Ovary (tissue), 9 donors: Measurements from ENCODE around the gene ABHD6. TPM values are rescaled to one million over a fixed set of nuclear protein-coding genes. Genes with fewer than 3 reads are reported as not detected.

Experiments
- DNase-seq, 5 donors: peaks; one replicate each; pipeline ENCODE4 v3.0.0-alpha.2; 2019 to 2020
- H3K27ac ChIP-seq, 2 donors: fragments of 200-600 bp; one replicate each; pipeline versions ENCODE4 v1.5.1 to v1.8.0; 2019 to 2022
- H3K27me3 ChIP-seq: fragments of 200-600 bp; one replicate; pipeline ENCODE4 v1.8.0; 2022
- H3K36me3 ChIP-seq: fragments of 200-600 bp; sonication (generic); one replicate; pipeline ENCODE4 v1.5.1; 2019
- H3K4me1 ChIP-seq: one replicate; pipeline ENCODE4 v1.8.1; 2013; ENCODE audit warnings: mild to moderate bottlenecking, moderate library complexity; ENCODE audit not compliant: insufficient read depth
- H3K4me3 ChIP-seq: fragments of 200-600 bp; sonication (generic); one replicate; pipeline ENCODE4 v1.5.1; 2017
- H3K9me3 ChIP-seq, 2 donors: fragments of 200-600 bp in 1 of 2; sonication (generic) in 1 of 2; one replicate each; pipeline versions ENCODE4 v1.5.1 to v1.8.1; 2013 to 2019; ENCODE audit warnings: mild to moderate bottlenecking in 1 of 2, moderate library complexity in 1 of 2
- EP300 ChIP-seq: sonication (generic); formaldehyde crosslinking; IDR thresholded peaks from one replicate; pipeline ENCODE4 v1.6.1; 2017; ENCODE audit warnings: antibody characterized with exemption
- POLR2A ChIP-seq: fragments of 450-650 bp; IDR thresholded peaks from one replicate; pipeline ENCODE4 v1.6.1; 2017; ENCODE audit warnings: antibody characterized with exemption, mild to moderate bottlenecking, moderate library complexity
- WGBS, 3 donors: extraction: QIAGEN DNeasy Blood & Tissue Kit in 1 of 3; methylation state at CpG; one replicate each; pipeline versions ENCODE4 v1.1.5 to v1.1.7; 2013 to 2017; 5-methylcytosine and 5-hydroxymethylcytosine counted together
- intact Hi-C, 4 donors: fragments of 100-400 bp; cut with DNase I; formaldehyde crosslinking; loops; one replicate each; pipeline versions ENCODE4 v1.11.0 to v1.15.1; 2022 to 2023
- polyA plus RNA-seq, 2 donors: library from polyadenylated mRNA; stranded (reverse); fragments of 200-250 nt in 1 of 2; fragments of 350-450 nt in 1 of 2; fragmentation: Illumina TruSeq in 1 of 2; extraction: RNeasy Lipid Tissue Mini Kit (QIAGEN cat#74804) in 1 of 2; gene quantifications; one replicate each; pipeline ENCODE4 v1.2.3, GENCODE V29; 2013 to 2014
- total RNA-seq, 7 donors: library from RNA; depleted of rRNA in 2 of 7; stranded (reverse); fragments of >200 nt in 2 of 7; fragmentation: NEBNext Ultra II Directional in 3 of 7; extraction: Animal tissue kit (Norgen Biotek cat#: 25700) in 3 of 7; gene quantifications; one replicate each; pipeline versions ENCODE4 v1.1.0 to v1.2.4, GENCODE V29; 2016 to 2023
- TF ChIP-seq, protein P1 (sequence below), 3 donors: fragments of 450-650 bp in 2 of 3; fragments of 200-600 bp in 1 of 3; IDR thresholded peaks; one replicate each; pipeline versions ENCODE4 v1.5.1 to v1.8.0; 2016 to 2022; ENCODE audit warnings: antibody characterized with exemption in 3 of 3, mild to moderate bottlenecking in 1 of 3
- donor health status: DM: no; HTN: no; CAD: no; lungs with moderate emphysema.
- donor health status: DM: no; HTN: no; CAD: no.
- donor health status: Bipolar disorder and iron deficiency.
- donor health status: DM: yes; HTN: yes; CAD: no.
- donor health status: DM: no; HTN: no; CAD: no.
- donor health status: DM: yes; HTN: yes; CAD: no.

Gene ABHD6
- total and polyA plus RNA-seq, 9 donors: 4.8 to 36.6 (median 10.5) TPM

DNA sequence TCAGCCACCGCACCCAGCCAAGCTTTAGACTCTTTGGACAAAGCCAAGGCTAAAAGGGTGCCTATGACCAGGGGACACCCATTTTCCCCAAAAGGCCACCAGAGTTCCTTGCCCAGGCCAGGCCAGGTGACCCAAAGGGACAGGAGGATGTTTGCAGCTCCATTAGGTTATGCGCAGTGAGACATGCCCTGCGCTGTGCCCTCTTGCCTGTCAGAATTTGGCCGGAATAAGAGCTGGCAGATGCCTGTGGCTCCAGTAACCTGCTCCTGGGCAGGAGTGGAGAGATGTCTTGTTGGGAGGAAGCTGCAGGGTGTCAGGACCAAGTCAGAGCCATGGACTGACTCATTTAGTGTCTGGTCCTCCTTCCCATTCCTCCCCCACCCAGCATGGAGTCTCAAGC, 47.3 kb upstream of the ABHD6 start:
- WGBS, 3 donors: 88 to 98% (median 98%) methylated on average over 4 of the region's 4 CpGs
- Histone ChIP-seq H3K4me1 (no peaks in the 10 kb centered on the region), H3K4me3 (no peak overlapping the region), H3K27me3 (no peaks in the 10 kb centered on the region), H3K36me3 (no peaks in the 10 kb centered on the region), H3K9me3 (no peaks in the 10 kb centered on the region), H3K27ac (no peak overlapping the region)
- no peak for DNase-seq
- TF ChIP-seq, protein P1, sequence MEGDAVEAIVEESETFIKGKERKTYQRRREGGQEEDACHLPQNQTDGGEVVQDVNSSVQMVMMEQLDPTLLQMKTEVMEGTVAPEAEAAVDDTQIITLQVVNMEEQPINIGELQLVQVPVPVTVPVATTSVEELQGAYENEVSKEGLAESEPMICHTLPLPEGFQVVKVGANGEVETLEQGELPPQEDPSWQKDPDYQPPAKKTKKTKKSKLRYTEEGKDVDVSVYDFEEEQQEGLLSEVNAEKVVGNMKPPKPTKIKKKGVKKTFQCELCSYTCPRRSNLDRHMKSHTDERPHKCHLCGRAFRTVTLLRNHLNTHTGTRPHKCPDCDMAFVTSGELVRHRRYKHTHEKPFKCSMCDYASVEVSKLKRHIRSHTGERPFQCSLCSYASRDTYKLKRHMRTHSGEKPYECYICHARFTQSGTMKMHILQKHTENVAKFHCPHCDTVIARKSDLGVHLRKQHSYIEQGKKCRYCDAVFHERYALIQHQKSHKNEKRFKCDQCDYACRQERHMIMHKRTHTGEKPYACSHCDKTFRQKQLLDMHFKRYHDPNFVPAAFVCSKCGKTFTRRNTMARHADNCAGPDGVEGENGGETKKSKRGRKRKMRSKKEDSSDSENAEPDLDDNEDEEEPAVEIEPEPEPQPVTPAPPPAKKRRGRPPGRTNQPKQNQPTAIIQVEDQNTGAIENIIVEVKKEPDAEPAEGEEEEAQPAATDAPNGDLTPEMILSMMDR (IDR thresholded peaks at IDR 0.05): no peak
- no peak for TF ChIP-seq POLR2A
- TF ChIP-seq EP300: no peak
- intact Hi-C loops: loop anchor here in 1 of 4 donors (10.0 kb wide), 1 partner anchor 345 kb away; the partner anchor contains the start of gene ACOX2

DNA sequence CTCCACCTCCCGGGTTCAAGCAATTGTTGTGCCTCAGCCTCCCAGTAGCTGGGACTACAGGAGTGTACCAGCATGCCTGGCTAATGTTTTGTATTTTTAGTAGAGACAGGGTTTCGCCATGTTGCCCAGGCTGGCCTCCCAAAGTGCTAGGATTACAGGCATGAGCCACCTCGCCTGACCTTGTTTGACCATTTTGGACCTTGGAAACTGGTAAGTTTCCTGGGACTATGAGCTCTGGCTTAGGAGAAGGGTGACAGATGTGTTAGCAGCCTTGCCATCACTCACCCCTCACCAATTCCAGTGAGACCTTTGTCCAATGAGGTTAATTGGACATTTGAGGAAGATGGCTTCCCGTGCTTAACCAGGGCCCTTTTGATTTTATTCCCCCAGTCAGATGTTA, 46.7 kb upstream of the ABHD6 start:
- 92 to 96% (median 96%) methylated on average over 4 of the region's 4 CpGs for WGBS, 3 donors
- Histone ChIP-seq H3K4me3 (no peak overlapping the region), H3K36me3 (no peaks in the 10 kb centered on the region), H3K4me1 (no peaks in the 10 kb centered on the region), H3K9me3 (no peaks in the 10 kb centered on the region), H3K27ac (no peak overlapping the region), H3K27me3 (no peaks in the 10 kb centered on the region)
- intact Hi-C loops: loop anchor here in 1 of 4 donors (10.0 kb wide), 1 partner anchor 344 kb away; the partner anchor contains the start of gene ACOX2
- DNase-seq: no peak
- TF ChIP-seq EP300 (no peak), POLR2A (no peak)
- TF ChIP-seq, protein P1 (IDR thresholded peaks at IDR 0.05): no peak

DNA sequence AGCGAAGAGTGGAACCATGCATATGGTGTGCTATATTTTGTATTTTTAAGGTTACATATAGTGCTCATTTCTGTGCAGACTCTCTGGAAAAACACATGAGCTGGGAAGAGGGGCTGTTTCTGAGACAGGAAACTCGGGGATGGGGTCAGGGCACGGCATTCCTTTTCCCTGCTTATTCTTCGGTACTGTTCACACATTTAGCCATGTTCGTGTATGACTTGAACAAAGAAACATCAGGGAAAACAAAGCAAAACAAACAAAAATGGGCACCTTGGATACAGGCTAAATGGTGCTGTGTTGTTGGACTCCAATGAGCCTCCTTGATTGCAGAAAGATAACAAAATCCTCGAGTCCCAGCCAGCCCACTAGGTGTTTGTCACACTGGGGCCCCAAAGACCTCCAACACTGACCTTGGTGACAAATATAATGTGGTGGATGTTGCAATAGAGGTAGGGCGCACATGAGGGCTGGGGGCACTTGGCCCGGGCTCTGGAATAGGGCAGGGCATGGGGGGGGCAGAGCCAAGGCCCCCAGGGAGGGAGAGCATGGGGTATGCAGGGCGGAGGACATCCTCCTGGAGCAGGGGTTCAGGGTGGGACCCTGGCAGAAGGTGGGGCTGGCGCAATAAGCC, 46.1 kb upstream of the ABHD6 start:
- DNase-seq: no peak
- no peak for TF ChIP-seq POLR2A
- TF ChIP-seq, protein P1 (IDR thresholded peaks at IDR 0.05): no peak
- no peak for TF ChIP-seq EP300
- H3K4me3 ChIP-seq: no peak overlapping the region
- no peak overlapping the region for H3K27ac ChIP-seq
- no peaks in the 10 kb centered on the region for H3K9me3 ChIP-seq
- H3K36me3 ChIP-seq: no peaks in the 10 kb centered on the region
- H3K4me1 ChIP-seq: no peaks in the 10 kb centered on the region
- 68 to 75% (median 70%) methylated on average over 10 of the region's 10 CpGs for WGBS, 3 donors
- no peaks in the 10 kb centered on the region for H3K27me3 ChIP-seq
- intact Hi-C loops: loop anchor here in 1 of 4 donors (10.0 kb wide), 1 partner anchor 343 kb away; the partner anchor contains the start of gene ACOX2

DNA sequence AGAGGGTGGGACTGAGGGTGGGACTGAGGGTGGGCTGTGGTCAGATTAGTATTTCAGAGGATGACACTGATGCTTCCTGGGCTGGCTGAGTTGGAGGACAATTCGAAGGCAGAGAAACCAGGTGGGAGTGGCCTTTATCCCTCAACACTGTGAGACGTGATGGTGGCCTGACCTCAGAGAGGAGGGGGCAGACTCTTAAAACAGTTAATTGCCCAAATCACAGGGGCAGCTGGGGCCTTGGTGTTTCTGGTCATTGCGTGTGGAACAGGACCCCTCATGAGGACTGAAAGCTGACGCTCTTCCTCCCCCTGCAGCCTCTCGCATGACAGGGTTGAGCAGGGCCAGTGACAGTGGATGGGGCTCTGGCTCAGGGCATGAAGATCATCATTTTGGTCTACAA, 45.5 kb upstream of the ABHD6 start:
- TF ChIP-seq, protein P1 (IDR thresholded peaks at IDR 0.05): no peak
- TF ChIP-seq EP300 (no peak), POLR2A (no peak)
- 64 to 82% (median 80%) methylated on average over 5 of the region's 5 CpGs for WGBS, 3 donors
- intact Hi-C loops: loop anchor here in 1 of 4 donors (10.0 kb wide), 1 partner anchor 343 kb away; the partner anchor contains the start of gene ACOX2
- H3K4me1 ChIP-seq: no peaks in the 10 kb centered on the region
- H3K36me3 ChIP-seq: no peaks in the 10 kb centered on the region
- no peak for DNase-seq
- no peak overlapping the region for H3K4me3 ChIP-seq
- no peaks in the 10 kb centered on the region for H3K27me3 ChIP-seq
- no peaks in the 10 kb centered on the region for H3K9me3 ChIP-seq
- no peak overlapping the region for H3K27ac ChIP-seq
